Activated CD8-positive, alpha-beta memory T cell treated with anti-CD3 and anti-CD28 coated beads for 1 hour (primary cell): Measurements from ENCODE around the gene CLSTN2.

Experiments used
- DNase-seq, 2 donors: peaks; one replicate each; pipeline ENCODE4 v3.0.0-alpha.2; 2020; ENCODE audit warnings: low read depth in 1 of 2; ENCODE audit errors: extremely low read depth in 1 of 2

Gene CLSTN2

DNA sequence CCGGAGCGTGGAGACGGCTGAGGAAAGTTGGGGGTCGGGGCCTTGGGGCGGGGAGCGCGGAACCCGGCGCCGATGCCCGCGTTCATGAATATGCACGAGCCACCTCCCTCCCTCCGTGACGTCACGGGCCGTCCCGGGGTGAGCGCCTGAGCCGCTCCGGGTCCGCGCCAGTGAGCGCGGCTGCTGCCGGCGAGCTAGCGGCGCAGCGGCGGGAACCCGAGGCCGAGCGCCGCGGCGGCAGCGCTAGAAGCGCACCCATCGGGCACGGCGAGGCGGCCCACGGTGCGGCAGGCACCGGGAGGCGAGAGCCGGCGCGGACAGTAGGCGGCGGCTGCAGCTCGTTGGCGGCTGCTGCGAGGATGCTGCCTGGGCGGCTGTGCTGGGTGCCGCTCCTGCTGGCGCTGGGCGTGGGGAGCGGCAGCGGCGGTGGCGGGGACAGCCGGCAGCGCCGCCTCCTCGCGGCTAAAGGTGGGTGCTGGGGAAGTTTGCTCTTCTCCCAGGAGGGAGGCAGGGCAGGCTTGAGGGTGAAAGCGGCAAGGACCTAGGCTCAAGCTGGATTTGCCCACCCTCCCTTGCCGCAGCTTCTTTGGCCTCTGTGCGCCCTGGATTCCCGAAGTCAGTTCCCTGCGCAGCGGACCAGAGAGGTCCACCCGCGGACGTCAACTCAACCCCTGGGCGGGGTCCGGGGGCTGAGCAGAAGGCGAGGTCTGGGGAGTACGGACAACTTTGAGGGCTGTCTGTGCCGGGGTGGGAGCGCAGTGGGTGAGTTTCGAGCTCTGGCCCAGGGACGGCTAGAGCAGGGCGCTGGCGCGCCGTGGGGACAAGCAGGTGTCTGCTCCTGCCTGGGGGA is at the start of gene CLSTN2:
Gene CLSTN2 (plus strand): TSS at position 170 of the 850 bp plus-strand sequence.
- DNase-seq = no peak

DNA sequence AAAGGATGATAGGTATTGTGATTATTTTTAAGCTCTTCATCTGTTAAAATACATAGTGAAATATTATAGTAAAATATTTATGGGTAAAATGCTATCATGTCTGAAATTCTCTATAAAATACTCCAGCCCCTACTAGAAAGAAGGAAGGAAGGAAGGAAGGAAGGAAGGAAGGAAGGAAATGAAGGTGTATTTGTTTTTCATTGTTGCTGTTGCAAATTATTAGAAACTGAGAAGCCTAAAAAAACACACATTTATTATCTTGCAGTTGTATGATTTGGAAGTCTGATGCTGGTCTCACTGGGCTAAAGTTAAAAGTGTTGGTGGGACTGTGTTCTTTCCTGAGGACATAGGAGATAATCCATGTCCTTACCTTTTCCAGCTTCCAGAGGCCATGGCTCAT is 47.6 kb upstream of the CLSTN2 start:
- DNase-seq = no peak

DNA sequence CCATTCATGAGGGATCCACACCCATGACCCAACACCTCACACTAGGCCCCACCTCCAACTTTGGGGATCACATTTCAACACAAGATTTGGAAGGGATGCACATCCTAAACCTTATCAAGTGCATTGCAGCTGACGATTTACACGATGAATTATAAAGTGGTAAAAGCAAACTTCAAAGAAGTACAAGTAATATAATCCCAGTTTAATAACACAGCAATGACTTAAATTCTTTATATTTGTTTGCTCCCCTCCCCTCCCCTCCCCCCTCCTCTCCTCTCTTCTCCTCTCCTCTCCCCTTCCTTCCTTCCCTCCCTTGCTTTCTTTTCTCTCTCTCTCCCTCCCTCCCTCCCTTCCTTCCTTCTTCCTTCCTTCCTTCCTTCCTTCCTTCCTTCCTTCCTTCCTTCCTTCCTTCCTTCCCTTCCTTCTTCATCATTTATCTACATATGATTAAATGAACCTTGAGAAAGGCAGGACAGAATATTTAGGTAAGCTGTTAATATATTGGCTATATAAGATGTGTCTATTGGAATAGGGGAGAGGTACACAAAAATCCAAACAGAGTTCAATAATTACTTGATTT is 46.3 kb upstream of the CLSTN2 start:
- DNase-seq = no peak

DNA sequence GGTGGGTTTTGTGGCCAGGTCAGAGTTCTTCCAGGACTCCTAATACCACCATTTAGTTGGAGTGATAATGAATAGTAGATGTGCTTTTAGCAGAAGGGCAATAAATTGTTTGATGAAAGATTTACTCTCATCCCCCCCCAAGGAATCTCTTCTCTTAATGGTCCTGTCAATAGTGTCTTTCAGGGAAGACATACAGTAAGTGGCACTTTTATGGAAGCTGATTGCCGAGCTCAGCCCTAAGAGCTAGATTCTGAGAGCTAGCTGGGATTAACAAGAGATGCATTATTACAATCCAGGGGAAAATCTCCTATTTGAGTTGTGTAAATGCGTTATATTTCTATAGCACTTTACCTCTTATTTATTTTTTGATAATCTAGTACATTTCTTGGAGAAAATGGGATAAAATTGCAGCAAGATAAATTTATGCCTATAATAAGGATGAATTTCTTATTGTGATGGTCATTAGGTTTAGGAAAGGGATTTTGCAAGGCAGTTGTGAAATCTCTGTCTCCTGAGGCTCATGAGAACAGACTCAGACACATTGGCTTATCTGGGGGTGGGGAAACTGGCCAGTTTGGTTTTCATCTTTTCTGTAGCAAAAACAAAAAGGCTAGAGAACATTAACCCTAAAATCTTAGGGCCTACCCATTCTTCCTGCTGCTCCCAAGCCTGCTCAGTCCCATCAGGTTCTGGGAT is 41.6 kb upstream of the CLSTN2 start:
- DNase-seq = no peak

DNA sequence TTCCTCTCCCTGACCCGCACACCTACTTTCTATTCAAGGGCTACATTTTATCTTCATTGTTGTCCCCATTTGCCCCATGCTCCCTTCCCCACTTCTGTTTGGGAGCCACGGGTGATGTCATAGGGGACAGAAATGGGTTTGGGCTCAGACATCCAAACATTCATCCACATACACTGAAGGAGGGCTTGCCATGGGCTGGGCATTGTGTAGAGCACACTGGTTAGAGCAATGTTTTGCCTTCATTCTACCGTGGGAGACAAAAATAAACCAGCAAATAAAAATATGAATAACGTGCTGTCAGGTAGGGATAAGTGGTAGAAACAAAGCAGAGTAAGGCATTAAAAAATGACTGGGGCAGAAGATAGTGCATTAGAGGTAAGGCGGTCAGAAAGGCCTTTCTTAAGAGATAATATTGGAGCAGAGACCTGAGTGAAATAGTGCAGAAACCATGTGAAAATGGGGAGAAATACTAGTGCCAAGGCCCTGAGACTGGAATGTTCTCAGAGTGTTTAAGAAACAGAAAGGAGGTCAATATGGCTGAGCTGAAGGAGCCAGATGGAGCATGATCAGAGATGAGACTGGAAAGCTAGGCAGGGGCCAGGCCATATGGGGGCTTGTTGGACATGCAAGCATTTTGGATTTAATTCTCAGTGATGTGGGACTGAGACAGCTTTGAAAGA is 40.9 kb upstream of the CLSTN2 start:
- DNase-seq = no peak

DNA sequence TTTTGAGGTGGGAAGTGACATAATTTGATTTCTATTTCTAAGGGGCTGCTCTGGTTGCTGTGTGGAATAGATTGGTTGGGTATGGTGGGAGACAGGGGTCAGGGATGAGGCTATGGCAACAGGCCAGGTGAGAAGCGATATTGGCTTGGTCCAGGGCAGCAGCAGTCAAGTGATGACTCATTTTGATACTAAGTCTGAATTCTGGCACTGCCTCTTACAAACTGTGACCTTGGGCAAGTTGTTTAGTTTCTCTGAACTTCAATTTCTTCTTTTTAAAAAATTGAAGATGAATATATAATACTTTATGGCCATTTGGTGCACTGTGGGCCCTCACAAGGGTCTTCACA is 40.4 kb upstream of the CLSTN2 start:
- no peak for DNase-seq

DNA sequence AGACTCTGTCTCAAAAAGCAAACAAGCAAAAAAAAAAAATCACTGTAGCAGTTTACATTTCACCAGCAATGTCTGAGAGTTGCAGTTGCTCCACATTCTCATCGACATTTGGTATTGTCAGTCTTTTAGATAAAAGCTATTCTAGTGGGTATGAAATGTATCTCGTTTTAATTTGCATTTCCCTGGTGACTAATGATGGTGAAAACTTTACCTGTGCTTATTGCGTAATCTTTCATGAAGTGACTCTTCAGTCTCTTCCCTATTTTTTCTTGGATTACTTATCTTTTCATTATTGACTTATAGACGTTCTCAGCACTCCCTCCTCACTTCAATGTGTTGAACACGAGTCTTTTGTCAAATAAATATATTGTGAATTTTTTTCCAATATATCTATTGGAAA is 37.2 kb upstream of the CLSTN2 start:
- no peak for DNase-seq

DNA sequence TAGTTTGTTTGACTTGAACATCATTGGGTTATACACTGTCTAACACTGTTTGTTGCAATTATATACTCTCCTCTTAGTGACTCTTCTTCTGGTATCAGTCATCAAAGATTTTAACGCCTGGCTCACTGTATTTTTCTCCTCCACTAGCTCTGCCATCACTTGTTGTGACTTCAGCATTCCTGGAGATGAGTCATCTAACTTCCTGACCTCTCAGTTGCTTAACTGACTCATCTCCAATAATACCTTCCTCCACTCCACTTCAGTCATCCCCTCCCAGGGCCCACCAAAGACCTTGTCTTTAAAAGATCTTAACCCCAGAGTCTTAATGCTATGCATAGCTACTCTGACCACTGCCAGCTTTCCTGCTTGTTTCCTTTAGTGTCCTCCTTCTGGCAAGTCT is 28.6 kb upstream of the CLSTN2 start:
- DNase-seq = no peak

DNA sequence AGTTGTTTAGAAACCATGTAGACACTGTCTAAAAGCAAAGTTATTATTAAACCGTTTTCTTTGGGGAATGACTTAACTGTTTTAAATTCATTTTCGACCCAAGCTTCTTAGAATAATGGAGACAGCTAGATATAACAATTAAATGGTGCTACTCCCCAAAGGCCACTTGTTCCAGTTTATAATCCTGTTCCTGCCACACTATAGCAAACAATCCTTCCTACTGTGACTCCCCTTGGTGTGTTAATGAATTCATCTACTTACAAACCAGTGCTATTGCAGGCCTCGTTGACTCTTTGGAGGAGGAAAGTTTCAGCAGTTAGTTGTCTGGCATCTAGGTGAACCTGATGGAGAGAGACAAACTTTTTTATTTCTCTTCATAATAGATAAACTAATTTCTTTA is 25.2 kb upstream of the CLSTN2 start:
- DNase-seq = no peak

DNA sequence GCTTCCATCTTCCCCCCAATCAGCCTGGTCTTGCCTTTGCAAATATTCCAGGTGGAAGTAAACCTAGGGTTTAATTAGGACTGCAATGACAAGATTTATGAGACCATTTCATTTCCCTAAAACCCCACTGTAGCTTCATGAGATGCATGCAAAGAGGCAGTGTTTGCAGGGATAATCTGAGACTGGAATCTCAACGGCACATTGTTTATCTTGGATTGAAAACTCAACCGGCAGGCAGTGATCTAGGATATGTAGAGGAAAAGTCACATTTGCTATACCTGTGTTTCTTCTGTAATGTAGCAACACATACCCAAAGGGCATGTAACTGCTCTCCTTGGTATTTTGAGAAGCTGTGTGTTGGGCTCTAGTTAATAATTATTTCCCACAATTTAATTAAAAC is 18.7 kb upstream of the CLSTN2 start:
- no peak for DNase-seq

DNA sequence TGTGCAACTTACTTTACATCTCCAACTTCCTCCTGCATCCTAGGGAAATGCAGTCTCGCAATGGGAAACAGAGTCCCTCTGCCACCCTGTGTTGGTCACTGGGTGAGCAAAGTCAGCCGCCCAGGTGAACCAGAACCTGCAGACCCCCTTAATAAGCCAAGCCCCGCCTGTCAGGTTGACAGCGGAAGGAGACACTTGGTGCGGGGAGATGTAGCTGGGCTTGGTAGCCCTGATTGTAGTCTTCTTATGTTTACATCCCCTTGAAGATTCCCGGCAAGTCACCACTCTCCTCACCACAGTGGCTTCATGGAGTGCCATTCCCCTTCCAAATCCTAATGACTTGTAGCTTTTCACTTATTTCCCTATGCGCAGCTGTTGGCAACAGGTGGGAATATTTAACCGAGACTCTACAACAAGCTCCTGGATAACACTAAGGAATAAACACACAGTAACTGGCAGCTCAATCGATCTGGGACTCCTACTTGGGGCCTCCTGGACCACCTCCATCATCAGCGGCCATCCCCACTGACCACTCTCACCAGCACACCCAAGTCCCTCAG is 17.7 kb upstream of the CLSTN2 start:
- DNase-seq = no peak

DNA sequence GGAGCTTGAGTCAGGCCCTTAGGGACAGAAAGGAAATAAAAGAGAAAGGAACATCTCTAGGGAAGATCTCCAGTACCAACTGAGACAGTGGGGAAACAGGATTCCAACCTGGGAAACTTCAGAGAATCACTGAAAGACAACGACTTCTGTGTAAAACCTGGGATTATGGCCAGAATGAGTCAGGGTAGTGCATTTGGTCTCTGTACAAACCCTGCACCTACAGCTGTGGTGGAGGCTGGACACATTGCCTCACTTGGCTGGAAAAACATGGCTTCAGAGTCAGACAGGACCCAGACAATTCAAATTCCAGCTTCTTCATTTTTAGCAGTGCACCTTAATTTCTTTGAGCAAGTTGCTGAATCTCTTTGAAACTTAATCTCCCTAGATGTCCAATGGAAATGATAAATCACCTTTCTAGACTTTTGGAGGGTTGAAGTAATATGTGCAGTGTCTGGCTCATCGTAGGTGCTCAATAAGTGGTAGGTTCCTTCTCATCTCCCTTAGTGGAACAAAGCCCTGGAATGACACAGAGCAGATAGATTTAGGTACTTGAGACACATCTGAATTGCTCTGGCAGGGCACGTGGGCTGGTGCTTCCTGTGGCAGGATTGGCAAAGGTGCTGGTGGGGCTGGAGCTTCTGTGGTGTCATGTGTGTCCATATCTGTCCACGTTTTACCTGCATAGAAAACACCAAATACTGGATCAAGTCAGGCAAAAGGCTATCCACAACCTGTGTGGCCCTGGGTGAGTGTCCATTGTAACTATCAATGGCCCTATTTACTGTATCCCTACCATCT is 6.1 kb upstream of the CLSTN2 start:
- DNase-seq = no peak

DNA sequence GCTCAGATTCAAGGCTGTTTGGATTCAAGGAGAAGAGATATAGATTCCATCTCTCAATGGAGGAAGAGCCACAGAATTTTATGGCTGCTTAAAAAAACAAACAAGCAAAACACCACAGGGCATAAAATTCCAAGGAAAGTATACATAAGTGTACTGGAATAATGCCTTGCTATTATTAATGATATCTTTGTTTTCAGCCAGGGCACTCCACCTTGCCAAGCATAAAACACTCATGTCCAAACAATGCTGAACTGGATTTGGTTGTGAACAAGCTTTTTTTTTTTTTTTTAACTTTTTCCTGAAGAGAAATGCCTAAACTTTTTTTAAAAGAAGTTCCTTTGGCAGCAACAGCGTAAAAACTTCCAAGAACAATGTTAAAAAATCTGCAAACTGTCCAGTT is 4.8 kb upstream of the CLSTN2 start:
- DNase-seq = no peak

DNA sequence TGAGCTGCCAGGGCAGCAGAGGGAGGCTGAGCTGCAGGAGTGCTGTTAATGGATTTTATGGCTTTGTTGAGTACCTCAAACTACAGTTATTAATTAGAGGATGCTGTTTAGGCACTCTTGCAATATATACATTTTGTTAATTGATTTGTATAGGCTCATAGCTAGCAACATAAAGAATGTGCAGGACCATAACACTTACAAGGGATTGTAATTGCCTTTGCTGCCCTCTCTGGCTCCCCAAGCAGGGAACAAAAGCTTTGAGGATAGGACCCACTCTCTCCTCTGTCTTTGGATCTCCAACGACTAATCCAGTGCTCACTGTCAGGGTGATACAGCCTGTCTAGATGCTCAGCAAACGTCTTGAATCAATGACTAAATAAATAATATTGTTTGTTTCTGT is 1.2 kb upstream of the CLSTN2 start:
- DNase-seq = no peak

DNA sequence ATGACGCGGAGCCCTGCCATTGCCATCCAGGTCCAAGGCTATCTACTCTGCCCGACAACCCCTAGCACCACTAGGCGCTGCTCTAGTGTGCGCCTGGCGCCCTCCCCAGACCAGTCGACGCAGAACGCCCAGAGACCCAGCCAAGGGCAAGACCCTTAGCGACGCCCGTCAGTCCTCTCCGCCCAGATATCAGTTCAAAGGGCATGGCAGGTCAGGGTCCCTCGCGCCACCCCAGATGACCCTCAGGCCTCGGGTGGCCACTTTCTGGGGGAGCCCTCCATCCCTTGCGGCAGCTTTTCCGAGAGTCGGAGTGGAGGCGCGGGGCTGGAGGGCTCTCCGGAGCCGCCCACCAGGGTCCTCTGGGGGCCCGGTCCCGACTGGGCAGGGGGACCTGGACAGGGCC is 371 bp upstream of the CLSTN2 start:
- no peak for DNase-seq

DNA sequence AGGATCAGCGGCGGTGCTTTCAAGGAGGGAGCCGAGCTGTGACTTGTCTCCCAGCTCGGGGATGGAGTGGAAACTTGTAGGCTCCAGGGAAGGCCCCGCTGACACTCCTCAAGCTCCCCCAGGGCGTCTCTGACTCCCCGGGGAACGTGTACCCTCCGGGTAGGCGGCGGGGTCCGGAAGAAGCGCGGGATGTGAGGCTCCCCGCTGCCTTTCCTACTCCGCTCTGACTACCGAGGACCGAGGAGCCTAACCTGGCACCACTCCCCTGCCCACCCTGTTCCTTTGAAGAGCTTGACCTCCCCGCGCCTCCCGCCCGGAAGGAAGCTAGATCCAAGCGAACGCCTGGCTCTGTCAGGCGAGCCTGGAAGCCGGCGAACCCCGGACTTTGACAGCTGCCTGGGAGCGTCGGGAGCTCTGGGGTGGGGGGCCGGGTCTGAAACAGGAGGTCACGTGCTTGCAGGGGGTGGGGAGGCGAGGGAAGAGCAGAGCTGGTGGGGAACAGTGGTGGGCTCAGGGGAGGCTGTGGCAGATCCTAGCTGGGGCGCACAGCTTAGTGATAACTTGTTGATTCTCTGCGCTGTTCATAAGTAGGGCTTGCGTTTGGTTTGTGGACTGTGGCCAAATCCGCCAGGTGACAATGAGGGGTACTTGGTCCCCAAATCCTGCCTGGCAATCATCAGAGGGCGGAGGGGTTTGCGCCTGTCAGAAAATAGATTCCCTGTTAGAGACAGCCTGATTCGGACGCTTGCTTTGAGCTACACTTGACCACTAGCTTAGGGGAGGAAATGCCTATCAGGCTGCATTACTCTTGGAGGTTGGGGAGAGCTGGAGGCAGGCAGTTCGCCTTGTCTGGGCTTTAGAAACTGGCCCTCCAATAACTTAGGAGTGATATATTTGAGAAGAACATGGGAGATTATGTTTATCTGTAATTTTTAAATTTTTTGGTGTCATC is 1.2 kb downstream of the CLSTN2 start:
- DNase-seq = no peak

DNA sequence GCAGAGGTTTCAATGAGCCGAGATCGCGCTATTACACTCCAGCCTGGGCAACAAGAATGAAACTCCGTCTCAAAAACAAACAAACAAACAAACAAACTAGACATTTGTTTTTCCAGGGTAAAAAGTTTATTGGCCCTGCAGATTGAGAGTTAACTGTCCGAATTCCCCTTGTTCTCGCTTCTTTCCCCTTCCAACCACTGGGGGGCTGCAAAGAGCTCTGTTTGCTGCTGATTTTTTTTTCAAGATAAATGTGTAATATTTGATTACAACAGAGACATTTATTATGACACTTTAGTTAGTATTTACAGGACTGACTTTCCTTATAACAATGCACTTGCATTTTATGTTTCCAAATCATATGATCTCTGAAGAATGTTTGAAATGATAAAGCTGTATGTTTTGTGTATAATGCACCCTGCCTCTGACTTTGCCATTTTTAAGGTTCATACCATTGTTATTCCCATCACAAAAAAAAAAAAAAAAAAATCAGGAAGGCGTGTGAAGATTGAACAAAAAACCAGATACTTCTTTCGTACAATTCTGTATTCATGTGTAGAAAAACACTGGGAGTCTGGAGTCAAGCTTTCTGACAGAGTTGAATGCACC is 2.8 kb downstream of the CLSTN2 start:
- DNase-seq = no peak

DNA sequence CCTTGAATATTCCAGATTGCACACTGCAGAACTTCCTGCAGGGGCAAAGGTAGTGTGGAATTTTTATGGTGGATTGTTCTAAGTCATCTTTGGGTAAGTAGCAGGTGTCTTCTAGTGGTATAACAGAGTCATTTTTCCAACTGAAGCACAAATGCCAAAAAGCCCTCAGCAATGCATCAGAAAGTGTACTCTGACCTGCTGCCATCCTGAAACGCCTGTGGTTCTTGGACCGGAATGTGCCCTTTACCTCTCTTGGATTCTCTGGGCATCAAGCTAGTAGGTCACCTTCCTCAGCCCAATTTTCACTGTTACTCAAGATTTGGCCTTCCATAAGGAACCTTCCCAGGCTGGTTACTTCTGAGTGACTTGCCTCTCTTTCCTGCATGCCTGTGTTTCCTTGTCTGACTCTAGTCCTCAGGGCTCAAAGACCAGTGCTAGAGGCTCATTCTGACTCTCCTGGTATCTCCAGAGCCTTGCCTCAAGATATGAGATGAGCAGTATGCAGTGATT is 4.8 kb downstream of the CLSTN2 start:
- DNase-seq = no peak

DNA sequence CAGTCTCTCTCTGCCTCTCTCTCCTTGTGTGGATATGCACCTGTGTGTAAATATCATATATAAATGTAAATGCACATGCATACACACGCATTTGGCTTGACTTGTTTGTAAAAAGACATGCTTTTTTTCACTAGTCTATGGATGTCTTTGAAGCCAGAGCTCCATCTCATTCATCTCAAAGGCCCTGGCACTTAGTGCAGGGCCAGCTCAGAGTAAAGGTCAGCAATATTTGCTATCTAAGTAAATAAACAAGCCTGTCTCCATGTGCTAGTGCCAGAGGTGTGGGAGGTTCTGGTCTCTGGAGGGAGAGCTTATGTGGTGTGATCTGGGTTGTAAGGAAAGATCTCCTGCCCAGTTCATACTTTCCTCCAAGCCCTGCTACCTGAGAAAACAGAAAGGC is 5.6 kb downstream of the CLSTN2 start:
- no peak for DNase-seq
